ENCODE data around the gene ABHD17C.

ABHD17C gene

DNA sequence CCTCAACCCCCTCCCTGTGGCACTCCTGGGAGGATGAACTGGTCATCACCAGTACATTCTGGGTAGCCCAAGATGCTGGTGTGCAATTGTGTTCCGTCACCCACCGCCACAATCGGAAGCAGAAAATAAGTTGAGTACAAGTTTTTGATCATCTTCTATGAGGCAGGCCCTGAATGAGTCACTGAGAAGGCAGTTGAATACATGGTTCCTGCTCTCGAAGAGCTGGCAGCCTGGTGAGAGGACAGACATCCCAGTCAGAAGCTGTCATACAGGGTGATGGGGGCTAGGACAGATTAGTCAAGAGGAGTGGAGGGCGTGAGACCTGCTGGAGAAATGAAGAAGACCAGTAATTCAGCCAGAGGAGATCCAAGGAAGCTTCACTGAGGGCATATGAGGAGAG is 90.2 kb downstream of the ABHD17C start:
- DNase-seq (ENCODE audit: low read depth, low spot score), result no peak
- in situ Hi-C loops (cut with HindIII; ENCODE audit: low sequenced_read_pairs), result no loop called here
- no peak overlapping the region for H3K4me3 ChIP-seq (ENCODE audit: low read depth, low read length)
- TF ChIP-seq CTCF (IDR thresholded peaks at IDR 0.05; ENCODE audit: low read depth, low read length), result no peak

GRCh38 chr15:80785811-80786354 is 90.8 kb downstream of the ABHD17C start:
- TF ChIP-seq CTCF (IDR thresholded peaks at IDR 0.05; ENCODE audit: low read depth, low read length), result no peak
- DNase-seq (ENCODE audit: low read depth, low spot score), result no peak
- no peak overlapping the region for H3K4me3 ChIP-seq (ENCODE audit: low read depth, low read length)
- in situ Hi-C loops (cut with HindIII; ENCODE audit: low sequenced_read_pairs), result no loop called here

DNA sequence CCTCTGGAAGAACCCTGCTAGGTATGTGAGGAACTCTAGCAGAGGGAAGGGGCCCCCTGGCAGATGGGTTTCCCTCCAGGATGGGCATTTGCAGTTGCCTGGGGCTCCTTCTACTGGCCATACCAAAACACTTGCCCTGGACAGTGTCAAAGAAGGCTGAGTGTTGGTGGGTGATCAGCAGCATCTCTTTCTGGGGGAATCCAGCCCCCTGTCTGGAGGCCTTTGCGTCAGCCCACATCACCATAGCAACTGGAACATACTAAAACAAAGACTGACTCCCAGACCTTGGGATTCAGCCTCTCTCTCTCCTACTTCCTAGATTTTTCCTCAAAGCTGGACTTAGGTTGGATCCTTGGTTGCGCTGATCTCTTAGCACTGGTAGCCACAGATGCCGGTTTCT is 92.2 kb downstream of the ABHD17C start:
- no peak for TF ChIP-seq CTCF (IDR thresholded peaks at IDR 0.05; ENCODE audit: low read depth, low read length)
- DNase-seq (ENCODE audit: low read depth, low spot score), result no peak
- H3K4me3 ChIP-seq (ENCODE audit: low read depth, low read length), result no peak overlapping the region
- in situ Hi-C loops (cut with HindIII; ENCODE audit: low sequenced_read_pairs), result no loop called here

- in situ Hi-C loops (cut with HindIII; ENCODE audit: low sequenced_read_pairs), result no loop called here
- H3K4me3 ChIP-seq (ENCODE audit: low read depth, low read length), result no peak overlapping the region
- TF ChIP-seq CTCF (IDR thresholded peaks at IDR 0.05; ENCODE audit: low read depth, low read length), result no peak
- DNase-seq (ENCODE audit: low read depth, low spot score), result no peak
Observed at GRCh38 chr15:80788536-80788935, 93.4 kb downstream of the ABHD17C start.

DNA sequence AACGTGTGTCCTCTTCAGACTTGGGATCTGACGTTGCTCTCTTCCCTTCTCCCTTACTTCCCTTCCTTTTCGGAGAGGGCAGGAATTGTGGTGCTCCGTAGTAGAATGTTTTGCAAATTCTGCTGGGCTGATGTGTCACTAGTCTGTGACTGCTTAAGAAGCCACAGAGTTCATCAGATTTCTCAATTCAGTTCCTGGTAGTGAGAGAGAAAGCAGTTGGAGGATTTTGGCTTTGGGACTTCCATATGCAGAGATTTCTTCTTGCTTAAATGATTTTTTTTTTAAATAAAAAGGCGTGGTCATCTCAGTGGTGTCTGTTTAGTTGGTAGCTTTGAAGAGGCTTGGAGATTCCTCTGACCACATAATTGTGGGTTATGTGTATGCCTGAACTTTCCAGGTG is 94.2 kb downstream of the ABHD17C start:
- no peak for TF ChIP-seq CTCF (IDR thresholded peaks at IDR 0.05; ENCODE audit: low read depth, low read length)
- no peak for DNase-seq (ENCODE audit: low read depth, low spot score)
- in situ Hi-C loops (cut with HindIII; ENCODE audit: low sequenced_read_pairs), result no loop called here
- H3K4me3 ChIP-seq (ENCODE audit: low read depth, low read length), result no peak overlapping the region

- no peak overlapping the region for H3K4me3 ChIP-seq (ENCODE audit: low read depth, low read length)
- no peak for TF ChIP-seq CTCF (IDR thresholded peaks at IDR 0.05; ENCODE audit: low read depth, low read length)
- DNase-seq (ENCODE audit: low read depth, low spot score), result no peak
- in situ Hi-C loops (cut with HindIII; ENCODE audit: low sequenced_read_pairs), result no loop called here
Observed at GRCh38 chr15:80789796-80790195, 94.7 kb downstream of the ABHD17C start.

- no peak overlapping the region for H3K4me3 ChIP-seq (ENCODE audit: low read depth, low read length)
- in situ Hi-C loops (cut with HindIII; ENCODE audit: low sequenced_read_pairs), result no loop called here
- no peak for TF ChIP-seq CTCF (IDR thresholded peaks at IDR 0.05; ENCODE audit: low read depth, low read length)
- DNase-seq (ENCODE audit: low read depth, low spot score), result no peak
Observed at GRCh38 chr15:80790236-80790635, 95.1 kb downstream of the ABHD17C start.
